ENCODE data around the gene CABP7.

- TF ChIP-seq CTCF (IDR thresholded peaks at IDR 0.05): no peak
- no peak for TF ChIP-seq EZH2 (IDR thresholded peaks at IDR 0.05; ENCODE audit: borderline replicate concordance, insufficient read depth, low read depth, low read length, poor library complexity, severe bottlenecking)
Measured at GRCh38 chr22:29720811-29721323, 1.1 kb downstream of the CABP7 start.
